Testis (tissue), 3 donors: ENCODE results near the gene LSM10. TPM values are rescaled to one million over a fixed set of nuclear protein-coding genes. Genes with fewer than 3 reads are reported as not detected.

ENCODE experiments used
- DNase-seq: peaks from one replicate; pipeline ENCODE4 v3.0.0-alpha.2; 2019
- H3K27ac ChIP-seq, 2 donors: fragments of 200-600 bp; sonication (generic); one replicate each; pipeline ENCODE4 v1.5.1; 2019
- H3K27me3 ChIP-seq: fragments of 200-600 bp; sonication (generic); one replicate; pipeline ENCODE4 v1.5.1; 2019
- H3K36me3 ChIP-seq: fragments of 200-600 bp; sonication (generic); one replicate; pipeline ENCODE4 v1.5.1; 2017; ENCODE audit warnings: low read depth; ENCODE audit errors: missing control alignments
- H3K4me1 ChIP-seq: fragments of 200-600 bp; sonication (generic); one replicate; pipeline ENCODE4 v1.5.1; 2019
- H3K4me3 ChIP-seq, 2 donors: fragments of 200-600 bp; sonication (generic); one replicate each; pipeline ENCODE4 v1.5.1; 2017 to 2019
- H3K9me3 ChIP-seq: fragments of 200-600 bp; sonication (generic); one replicate; pipeline ENCODE4 v1.5.1; 2017
- CTCF ChIP-seq, 3 experiments: fragments of 450-650 bp in 2 of 3; fragments of 200-600 bp in 1 of 3; sonication (generic) in 1 of 3; IDR thresholded peaks; one replicate each; pipeline ENCODE4 v1.5.1; 2016 to 2019; ENCODE audit warnings: antibody characterized with exemption in 3 of 3, mild to moderate bottlenecking in 2 of 3, moderate library complexity in 1 of 3
- POLR2A ChIP-seq: fragments of 450-650 bp; IDR thresholded peaks from one replicate; pipeline ENCODE4 v1.6.1; 2017; ENCODE audit warnings: antibody characterized with exemption, mild to moderate bottlenecking, moderate library complexity
- WGBS, 2 donors: methylation state at CpG; one replicate each; pipeline ENCODE4 v1.1.5; 2018; 5-methylcytosine and 5-hydroxymethylcytosine counted together
- intact Hi-C: fragments of 100-400 bp; cut with DNase I; formaldehyde crosslinking; loops from one replicate; pipeline ENCODE4 v1.15.1; 2023; ENCODE audit warnings: low total_unique reads
- polyA plus RNA-seq: library from polyadenylated mRNA; stranded (reverse); fragments of 350-450 nt; fragmentation: Illumina TruSeq; extraction: RNeasy Lipid Tissue Mini Kit (QIAGEN cat#74804); gene quantifications from one replicate; pipeline ENCODE4 v1.2.3, GENCODE V29; 2014; ENCODE audit warnings: low read depth, low replicate concordance; ENCODE audit not compliant: insufficient read depth
- total RNA-seq, 2 donors: library from RNA; depleted of rRNA; stranded (reverse); fragments of >200 nt; gene quantifications; one replicate each; pipeline ENCODE4 v1.2.3, GENCODE V29; 2016

LSM10 gene
- total and polyA plus RNA-seq, 3 donors from 2014 or later, result 69.1 to 106 (median 73.6) TPM

GRCh38 chr1:36355811-36356210 lies 41.9 kb downstream of the LSM10 start:
- peaks cover 16% of the 10 kb centered on the region for H3K4me1 ChIP-seq
- H3K27ac ChIP-seq, result no peak overlapping the region
- WGBS, 2 donors, result 77 to 80% methylated on average over 4 of the region's 4 CpGs
- no peaks in the 10 kb centered on the region for H3K9me3 ChIP-seq
- no peaks in the 10 kb centered on the region for H3K27me3 ChIP-seq
- TF ChIP-seq CTCF (IDR thresholded peaks at IDR 0.05) (no peak), POLR2A (no peak)
- DNase-seq, result no peak
- no peak overlapping the region for H3K4me3 ChIP-seq
- H3K36me3 ChIP-seq, result no peaks in the 10 kb centered on the region
- intact Hi-C loops, result no loop called here

- H3K27me3 ChIP-seq, result no peaks in the 10 kb centered on the region
- no peaks in the 10 kb centered on the region for H3K9me3 ChIP-seq
- no peak overlapping the region for H3K4me3 ChIP-seq
- WGBS, 2 donors, result 93 to 95% methylated on average over 11 of the region's 11 CpGs
- intact Hi-C loops, result no loop called here
- no peak overlapping the region for H3K27ac ChIP-seq
- H3K36me3 ChIP-seq, result no peaks in the 10 kb centered on the region
- H3K4me1 ChIP-seq, result peaks cover 26% of the 10 kb centered on the region
- TF ChIP-seq POLR2A (no peak), CTCF (IDR thresholded peaks at IDR 0.05) (no peak)
- no peak for DNase-seq
These were observed 43.2 kb downstream of the LSM10 start for GRCh38 chr1:36354486-36354885.

GRCh38 chr1:36352910-36353878 lies 44.5 kb downstream of the LSM10 start:
- no peaks in the 10 kb centered on the region for H3K27me3 ChIP-seq
- no peak for DNase-seq
- intact Hi-C loops, result no loop called here
- no peak overlapping the region for H3K27ac ChIP-seq
- peaks cover 17% of the 10 kb centered on the region for H3K4me1 ChIP-seq
- no peaks in the 10 kb centered on the region for H3K9me3 ChIP-seq
- TF ChIP-seq POLR2A (no peak), CTCF (IDR thresholded peaks at IDR 0.05) (no peak)
- 81% methylated on average over 12 to 15 of the region's 15 CpGs for WGBS, 2 donors
- no peak overlapping the region for H3K4me3 ChIP-seq
- no peaks in the 10 kb centered on the region for H3K36me3 ChIP-seq

GRCh38 chr1:36352125-36352909 lies 45.4 kb downstream of the LSM10 start:
- intact Hi-C loops, result no loop called here
- no peaks in the 10 kb centered on the region for H3K9me3 ChIP-seq
- WGBS, 2 donors, result 77 to 78% methylated on average over 10 to 13 of the region's 13 CpGs
- no peak overlapping the region for H3K4me3 ChIP-seq
- H3K27ac ChIP-seq, result no peak overlapping the region
- H3K27me3 ChIP-seq, result no peaks in the 10 kb centered on the region
- H3K36me3 ChIP-seq, result no peaks in the 10 kb centered on the region
- no peak for DNase-seq
- no peak for TF ChIP-seq POLR2A
- TF ChIP-seq CTCF (IDR thresholded peaks at IDR 0.05), result no peak
- peaks cover 17% of the 10 kb centered on the region for H3K4me1 ChIP-seq
